K562 (cell line): ENCODE results near the gene ACAP2. TPM values are rescaled to one million over a fixed set of nuclear protein-coding genes. Genes with fewer than 3 reads are reported as not detected.

Experiments
- CC2D1A ChIP-seq: fragments of 450-650 bp; IDR thresholded peaks from 2 replicates; pipeline ENCODE4 v1.6.1; 2017; ENCODE audit warnings: mild to moderate bottlenecking
- PHF20 ChIP-seq: fragments of 450-650 bp; IDR thresholded peaks from 2 replicates; pipeline ENCODE4 v1.6.1; 2018; ENCODE audit not compliant: partially characterized antibody
- ZBTB7A ChIP-seq: IDR thresholded peaks from 2 replicates; pipeline ENCODE4 v1.6.1; 2011; ENCODE audit warnings: low read depth, mild to moderate bottlenecking, low read length, moderate library complexity, borderline replicate concordance; ENCODE audit not compliant: control insufficient read depth
- ZNF407 ChIP-seq: fragments of 450-650 bp; IDR thresholded peaks from 2 replicates; pipeline ENCODE4 v1.6.1; 2016; ENCODE audit warnings: low read depth
- polyA plus RNA-seq, 8 experiments: library from polyadenylated mRNA; depleted of rRNA in 4 of 8; stranded (reverse) in 5 of 8; unstranded in 3 of 8; fragments of >200 nt; fragmentation: Nextera tagmentation in 2 of 8; fragmentation: Illumina TruSeq in 1 of 8; extraction: Ambion mirVana in 2 of 8; extraction: Trizol in 1 of 8; gene quantifications; 2 replicates each; pipeline versions ENCODE4 v1.2.1 to v1.2.3, GENCODE V29; 2011 to 2014; ENCODE audit warnings: inconsistent platforms in 1 of 8, missing spikeins in 1 of 8
- total RNA-seq, 7 experiments: library from RNA; depleted of rRNA in 6 of 7; stranded (reverse); fragments of >200 nt in 6 of 7; fragmentation: Illumina TruSeq in 2 of 7; extraction: Trizol in 2 of 7; gene quantifications; 2 replicates each; pipeline versions ENCODE4 v1.2.1 to v1.2.3, GENCODE V29; 2011 to 2021; ENCODE audit warnings: low replicate concordance in 1 of 7
- TF ChIP-seq, protein P1 (sequence below): fragments of 450-650 bp; formaldehyde crosslinking; IDR thresholded peaks from 2 replicates; pipeline ENCODE4 v1.4.0; 2022; ENCODE audit warnings: mild to moderate bottlenecking, moderate library complexity

The ACAP2 gene
- total and polyA plus RNA-seq, 9 of the 15 experiments (the other 6 are each of a cell fraction or from before 2014, with no cell fraction given), result 10.6 to 52.7 (median 34.4) TPM

GRCh38 chr3:195442573-195443390 lies at the start of gene ACAP2 (continued):
- TF ChIP-seq, protein P1, sequence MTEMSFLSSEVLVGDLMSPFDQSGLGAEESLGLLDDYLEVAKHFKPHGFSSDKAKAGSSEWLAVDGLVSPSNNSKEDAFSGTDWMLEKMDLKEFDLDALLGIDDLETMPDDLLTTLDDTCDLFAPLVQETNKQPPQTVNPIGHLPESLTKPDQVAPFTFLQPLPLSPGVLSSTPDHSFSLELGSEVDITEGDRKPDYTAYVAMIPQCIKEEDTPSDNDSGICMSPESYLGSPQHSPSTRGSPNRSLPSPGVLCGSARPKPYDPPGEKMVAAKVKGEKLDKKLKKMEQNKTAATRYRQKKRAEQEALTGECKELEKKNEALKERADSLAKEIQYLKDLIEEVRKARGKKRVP (CRISPR knock-in tag), result 0 out of 2 replicates have a peak, but pooled peaks have one; percentile 32
- TF ChIP-seq ZNF407 (no peak), PHF20 (no peak), ZBTB7A (0 out of 2 replicates have a peak, but pooled peaks have one; percentile 34), CC2D1A (no peak)
